GM19395 (cell line): Measurements from ENCODE around the gene GNB1L.
"Not testable (repeated sequence)": the region's sequence is repeated elsewhere in the genome, so short reads cannot be mapped to it uniquely, and the experiment has no call there.

Experiments
- ATAC-seq: cut with Tn5 transposase; IDR thresholded peaks from one replicate; pipeline ENCODE4 v1.9.1; 2021; ENCODE audit warnings: mild to moderate bottlenecking, moderate library complexity; ENCODE audit not compliant: unreplicated experiment

The GNB1L gene

DNA sequence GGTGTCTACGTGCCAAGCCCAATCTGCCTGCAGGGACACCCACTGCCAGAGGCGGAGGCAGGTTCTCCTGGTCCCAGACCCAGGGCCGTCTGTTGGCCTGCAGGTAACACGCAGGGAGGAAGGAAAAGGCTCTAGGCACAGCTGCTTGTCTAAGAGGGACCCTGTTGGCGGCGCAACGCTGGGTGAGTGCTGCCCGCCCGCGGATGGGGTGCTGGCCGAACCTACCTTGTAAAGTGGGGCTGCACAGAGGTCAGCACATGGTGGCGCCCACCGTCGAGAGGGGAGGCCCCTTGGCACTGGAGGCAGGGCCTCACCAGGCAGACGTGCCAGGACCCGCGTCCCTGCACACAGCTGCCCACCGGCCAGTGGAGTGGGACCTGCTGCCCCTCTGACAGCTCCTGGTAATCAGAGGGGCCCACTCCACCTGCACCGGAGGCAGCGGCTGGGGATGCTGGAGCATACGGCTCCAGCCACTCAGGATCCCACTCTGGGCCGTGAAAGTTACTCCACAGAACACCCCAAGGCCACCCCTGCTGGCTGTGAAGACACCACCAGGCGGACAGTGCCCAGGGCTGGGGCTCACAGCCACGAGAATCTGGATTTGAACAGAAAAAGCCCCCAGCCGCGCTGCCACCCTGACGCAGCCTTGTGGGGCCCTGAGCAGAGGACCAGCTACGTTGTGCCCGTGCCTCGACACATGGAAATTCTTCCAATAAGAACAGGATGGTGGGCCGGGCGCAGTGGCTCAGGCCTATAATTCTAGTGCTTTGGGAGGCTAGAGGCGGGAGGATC lies 70.1 kb downstream of the GNB1L start:
- ATAC-seq: no peak

DNA sequence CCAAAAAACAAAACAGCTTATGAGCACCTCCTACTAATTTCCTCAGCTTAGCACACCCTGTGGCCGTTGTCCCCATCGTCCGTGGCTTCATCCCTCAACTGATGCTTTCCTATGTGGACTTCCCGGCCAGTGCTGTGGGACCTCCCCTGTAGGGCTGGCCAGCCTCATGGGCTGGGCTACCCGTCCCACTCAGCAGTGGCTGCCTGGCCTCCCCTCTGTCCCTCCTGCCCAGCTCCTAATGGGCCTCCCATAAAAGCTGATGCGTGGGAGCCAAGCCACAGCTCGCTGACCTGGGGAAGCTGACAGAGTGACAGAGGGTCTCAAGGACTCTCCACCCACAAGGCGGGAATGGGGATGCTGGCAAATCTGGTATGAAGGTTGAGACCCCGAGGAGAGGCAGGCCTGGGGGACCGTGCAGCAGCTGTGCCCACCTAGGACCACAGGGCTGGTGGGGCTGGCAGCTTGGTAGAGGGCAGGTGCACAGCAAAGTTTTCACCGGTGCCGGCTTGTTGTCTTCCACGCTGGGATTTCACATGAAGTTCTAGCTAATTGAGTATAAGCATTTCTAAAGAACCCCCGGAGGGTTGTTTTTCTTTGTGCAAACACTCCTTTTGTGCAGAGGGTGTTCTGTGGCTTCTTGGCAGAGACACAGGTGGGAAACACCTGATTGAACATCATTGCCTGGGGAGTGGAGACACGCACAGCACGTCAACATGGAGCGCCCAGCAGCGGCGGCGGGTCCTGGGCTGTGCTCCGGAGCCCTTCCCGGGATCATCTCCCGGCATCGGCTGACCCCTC lies 70.9 kb downstream of the GNB1L start:
- ATAC-seq: no peak

DNA sequence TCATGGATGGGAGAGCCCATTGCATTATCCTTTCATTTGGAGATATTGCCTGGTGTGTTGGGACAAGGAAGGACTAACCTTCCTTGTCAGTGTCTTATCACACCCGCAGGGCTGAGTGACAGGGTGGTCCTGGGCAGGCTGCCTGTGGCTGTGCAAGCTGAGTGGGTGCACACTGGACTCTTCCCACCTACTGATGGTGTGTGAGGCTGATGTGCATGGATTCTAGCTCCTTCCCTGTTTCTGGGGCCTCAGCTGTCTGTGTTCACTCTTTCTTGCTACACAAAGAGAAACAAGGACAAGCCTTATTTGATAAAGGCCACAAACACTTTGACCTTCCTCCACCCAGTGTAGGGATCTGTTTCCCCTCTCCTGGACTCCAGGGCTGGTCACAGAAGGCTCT lies 72.1 kb downstream of the GNB1L start:
- no peak for ATAC-seq

DNA sequence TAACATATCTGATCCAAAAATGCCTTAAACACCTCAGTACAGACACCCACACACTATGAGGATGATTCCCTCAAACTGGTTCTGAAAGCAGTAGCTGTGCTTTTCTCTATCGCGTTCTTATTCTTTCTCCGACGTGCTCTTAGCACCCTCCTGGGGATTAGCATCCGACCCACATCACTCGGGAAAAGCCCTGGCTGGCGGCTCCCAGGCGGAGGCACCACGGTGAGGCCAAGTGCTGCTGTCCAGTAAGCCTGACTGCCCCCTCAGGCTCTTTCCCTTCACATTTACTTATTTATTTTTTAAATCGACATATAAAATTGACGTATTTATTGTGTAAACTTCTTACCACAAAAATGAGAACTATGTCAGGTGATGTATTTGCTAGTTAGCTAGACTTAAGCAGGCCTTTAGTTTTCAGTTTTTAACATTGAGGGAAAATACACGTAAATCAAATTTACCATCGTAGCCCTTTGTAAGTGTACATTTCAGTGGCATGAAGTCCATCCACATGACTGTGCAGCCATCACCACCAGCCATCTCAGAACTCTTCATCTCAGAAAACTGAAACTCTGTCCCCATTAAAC lies 74.9 kb downstream of the GNB1L start:
- ATAC-seq: no peak

DNA sequence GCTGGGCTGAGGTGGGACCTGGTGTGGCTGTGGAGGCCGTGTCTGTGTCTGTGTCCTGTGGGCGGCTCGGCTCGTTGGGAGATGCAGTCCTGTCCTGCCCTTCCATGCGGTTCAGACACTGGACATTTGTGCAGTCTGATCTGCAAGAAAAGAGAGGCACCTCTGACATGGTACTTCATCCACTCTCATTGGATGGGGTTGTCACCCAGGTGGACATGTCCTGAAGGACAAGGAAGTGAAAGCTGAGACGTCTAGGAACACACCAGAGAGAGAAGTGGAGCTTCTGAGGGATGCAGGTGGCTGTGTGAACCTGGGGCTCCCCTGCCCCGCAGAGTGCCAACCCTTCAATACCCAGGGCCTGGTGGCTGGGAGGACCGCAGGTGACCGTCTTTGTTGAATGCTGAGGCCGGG lies 75.7 kb downstream of the GNB1L start:
- no peak for ATAC-seq

DNA sequence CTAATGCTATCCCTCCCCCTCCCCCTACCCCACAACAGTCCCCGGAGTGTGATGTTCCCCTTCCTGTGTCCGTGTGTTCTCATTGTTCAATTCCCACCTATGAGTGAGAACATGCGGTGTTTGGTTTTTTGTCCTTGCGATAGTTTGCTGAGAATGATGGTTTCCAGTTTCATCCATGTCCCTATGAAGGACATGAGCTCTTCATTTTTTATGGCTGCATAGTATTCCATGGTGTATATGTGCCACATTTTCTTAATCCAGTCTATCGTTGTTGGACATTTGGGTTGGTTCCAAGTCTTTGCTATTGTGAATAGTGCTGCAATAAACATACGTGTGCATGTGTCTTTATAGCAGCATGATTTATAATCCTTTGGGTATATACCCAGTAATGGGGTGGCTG lies 77.5 kb downstream of the GNB1L start:
- not testable (repeated sequence) for ATAC-seq

DNA sequence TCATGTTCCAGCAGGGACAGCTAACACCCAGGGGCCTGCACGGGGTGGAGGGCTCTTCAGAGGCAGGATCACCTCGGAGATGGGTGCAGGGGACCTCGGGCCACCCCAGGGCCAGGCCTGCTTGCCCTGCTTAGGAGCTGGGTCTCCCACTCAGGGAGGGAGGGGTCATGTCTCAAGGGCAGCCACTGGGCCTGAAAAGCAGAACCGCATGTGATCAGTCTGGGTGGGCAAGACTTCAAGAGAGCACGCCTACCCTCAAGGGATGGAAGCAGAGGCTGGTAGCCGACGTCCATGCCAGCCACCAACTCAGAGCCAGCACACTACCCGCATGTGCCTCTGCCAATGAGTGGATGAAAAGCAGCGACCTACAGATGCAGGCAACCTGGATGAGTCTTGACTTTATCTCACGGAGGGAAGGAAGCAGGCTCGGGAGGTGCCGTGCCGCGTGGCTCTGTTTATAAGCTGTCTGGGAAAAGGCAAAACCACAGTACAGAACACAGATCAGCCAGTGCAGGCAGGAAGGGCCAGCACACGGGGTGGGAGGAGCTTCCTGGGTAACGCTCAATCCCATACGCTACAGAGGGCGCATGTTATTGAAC lies 78.1 kb downstream of the GNB1L start:
- ATAC-seq: no peak

DNA sequence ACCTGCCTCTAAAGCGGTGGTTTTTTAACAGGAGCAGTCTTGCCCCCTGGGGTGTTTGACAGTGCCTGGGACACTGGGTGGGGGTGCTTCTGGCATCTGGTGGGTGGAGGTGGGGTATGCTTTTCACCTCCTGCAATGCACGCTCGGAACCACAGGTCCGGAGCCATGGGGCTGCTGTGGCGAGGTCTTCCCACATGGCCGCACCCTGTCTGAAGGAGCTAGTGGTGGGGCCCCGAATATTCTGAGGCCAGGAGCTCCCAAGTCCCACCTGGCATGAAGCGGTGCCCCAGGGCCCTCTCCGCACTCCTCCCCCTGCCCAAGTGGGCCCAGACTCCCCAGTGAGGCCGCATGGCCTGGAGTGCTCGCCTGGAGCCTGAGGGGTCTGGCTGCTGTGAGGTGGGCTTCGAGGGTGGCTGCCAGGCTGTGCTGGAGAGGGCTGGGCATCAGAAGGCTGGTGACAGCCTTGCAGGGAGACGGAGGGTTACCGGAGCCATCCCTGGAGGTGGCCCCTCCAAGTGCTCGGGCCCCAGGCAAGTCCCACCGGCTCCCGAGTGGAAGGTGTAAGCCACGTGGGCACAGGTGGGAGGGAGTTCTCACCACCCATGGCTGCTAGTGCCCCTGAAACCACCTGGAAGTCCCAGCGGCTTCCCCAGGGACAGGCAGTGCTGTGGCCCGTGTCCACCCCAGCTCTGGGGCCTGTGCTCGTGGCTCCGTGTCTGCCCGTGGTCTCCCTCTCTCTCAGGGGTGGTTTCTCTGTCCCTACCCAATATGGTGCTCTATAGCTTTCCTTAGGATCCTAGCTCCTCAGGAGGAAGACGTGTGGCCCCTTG lies 79.0 kb downstream of the GNB1L start:
- ATAC-seq: no peak

DNA sequence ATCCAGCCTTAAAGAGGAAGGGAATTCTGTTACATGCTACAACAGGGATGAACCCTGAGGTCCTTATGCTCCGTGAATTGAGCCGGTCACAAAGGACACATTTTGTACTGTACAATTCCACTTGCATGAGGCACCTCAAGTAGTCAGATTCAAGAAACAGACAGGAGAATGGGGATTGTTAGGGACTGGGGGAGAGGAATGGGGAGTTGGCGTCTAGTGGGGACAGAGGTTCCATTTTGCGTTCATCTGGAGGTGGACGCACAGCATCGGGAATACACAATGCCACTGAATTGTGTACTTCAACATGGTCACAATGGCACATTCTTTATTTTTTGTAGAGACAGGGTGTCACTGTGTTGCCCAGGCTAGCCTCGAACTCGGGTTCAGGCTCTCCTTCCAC lies 80.0 kb downstream of the GNB1L start:
- no peak for ATAC-seq

DNA sequence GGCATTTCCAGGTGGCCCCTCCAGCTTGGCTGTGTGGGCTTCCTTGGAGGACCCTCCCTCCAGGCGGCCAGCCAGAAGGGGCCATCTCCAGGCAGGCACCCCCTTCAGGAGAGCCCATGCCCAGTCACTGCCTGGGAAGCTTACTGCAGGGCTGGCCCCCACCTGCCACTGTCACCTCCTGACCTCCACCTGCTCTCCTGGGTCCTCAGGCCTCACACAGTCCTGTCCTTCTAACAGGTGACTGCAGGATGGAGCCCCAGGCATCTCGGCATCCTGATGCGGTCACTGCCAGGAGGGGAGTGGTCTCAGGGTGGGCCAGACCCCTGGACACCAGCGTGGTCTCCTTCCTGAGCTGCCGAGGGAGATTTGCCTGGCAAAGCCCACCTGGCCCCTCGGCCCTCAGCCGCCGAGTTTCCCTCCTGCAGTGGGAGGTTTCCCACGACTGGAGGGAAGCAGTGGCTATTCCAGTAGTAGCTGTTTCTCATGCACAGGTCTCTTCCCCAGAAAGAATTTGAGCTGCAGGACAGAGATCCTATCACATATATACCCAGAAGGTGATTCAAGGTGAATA lies 81.1 kb downstream of the GNB1L start:
- no peak for ATAC-seq

DNA sequence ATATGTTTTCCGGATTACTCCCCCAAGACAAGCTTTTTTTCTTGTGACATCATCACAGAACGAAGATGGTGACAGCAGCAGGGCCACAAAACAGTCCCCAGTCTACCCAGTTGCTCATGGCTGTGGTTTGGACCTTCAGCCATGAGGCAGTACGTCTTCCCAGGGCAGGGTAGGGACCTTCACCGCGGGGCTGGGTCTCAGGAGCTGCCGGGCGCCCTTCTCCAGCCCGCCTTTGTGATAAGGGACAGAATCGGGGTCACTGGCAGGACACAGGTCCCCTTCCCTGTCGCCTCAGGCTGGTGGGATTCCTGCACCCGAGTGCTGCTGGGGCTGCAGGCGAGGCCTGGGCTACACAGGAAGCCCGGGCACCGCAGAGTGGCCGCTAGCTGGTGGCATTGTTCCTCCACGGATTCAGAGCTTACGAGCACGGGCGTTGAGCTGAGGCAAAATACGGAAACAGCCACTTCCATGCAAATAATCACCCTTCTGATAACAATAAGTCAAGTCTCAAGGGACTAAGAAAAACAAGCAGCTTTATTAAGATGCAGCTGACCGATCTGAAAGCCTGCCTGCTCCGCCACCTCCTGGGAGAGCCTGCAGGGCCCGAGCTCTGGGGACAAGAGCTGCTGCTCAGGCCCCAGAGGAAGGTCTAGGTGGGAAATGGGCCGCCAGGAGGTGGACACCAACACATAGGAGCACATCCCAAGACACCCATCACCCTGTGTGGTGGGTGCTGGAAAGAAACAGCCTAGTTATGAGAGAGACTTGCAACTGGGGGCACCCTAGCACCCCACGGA lies 81.8 kb downstream of the GNB1L start:
- ATAC-seq: no peak

DNA sequence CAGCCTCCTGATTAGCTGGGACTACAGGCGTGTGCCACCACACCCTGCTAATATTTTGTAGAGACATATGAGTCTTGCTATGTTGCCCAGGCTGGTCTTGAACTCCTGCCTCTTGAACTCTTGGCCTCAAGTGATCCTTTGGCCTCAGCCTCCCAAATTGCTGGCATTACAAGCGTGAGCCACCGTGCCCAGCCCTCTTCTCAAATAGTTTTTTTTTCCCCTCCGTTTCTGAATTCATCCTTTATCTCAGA lies 82.3 kb downstream of the GNB1L start:
- ATAC-seq: no peak

DNA sequence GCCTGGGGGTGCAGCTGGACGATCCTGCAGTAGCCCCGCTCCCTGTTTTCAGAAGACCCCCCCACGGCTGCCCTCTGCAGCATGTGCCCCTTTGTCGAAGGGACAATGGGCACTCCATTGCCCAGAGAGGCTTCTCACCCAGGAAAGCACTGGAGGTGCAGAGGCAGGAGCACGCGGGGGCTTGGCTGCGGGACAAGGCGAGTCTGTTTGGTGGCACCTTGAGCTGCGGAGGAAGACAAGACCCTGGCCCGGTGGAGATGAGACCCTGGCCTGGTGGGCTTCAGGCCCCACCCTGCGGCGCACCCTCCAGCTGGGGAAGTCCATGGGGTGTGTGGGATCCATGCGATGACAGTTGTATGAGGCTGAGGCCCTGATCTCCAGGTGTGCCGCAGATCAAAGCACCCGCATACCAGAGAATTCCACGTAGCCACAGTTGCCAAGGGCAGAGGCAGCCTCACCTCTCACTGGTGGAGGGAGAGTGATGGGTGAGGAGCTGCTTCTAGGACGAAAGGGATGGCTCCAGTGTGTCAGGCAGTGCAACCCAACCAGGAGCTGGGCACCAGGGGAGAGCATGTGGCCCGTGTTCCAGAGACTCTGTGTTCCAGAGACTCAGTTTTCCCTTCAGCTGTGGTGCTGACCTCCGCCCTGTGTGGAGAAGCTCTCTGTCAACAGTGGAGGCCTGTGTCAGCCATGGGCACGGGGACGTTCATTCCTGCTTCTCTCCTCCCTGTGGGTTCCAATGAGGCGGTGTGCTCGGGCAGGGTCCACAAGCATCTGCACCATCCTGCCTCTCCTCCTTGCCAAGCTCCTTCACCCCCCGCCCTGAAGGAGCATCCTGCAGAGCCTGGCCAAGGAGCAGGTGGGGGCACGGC lies 84.1 kb downstream of the GNB1L start:
- no peak for ATAC-seq

DNA sequence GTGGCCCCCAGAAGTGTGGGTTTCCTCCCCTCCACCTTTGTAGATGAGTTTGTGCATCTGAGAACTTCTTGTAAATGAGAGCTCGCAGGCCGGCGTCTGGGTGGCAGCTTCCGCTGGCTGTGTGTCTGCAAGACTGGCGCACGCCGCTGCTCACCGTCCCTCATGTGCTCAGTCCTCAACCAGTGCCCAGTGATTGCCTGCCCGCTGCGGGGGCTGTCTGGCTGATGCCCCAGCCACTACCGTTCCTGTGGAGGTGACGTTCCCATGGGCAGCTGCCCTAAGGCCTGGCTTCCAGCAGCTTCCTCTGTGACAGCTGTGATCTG lies 85.3 kb downstream of the GNB1L start:
- ATAC-seq: no peak

DNA sequence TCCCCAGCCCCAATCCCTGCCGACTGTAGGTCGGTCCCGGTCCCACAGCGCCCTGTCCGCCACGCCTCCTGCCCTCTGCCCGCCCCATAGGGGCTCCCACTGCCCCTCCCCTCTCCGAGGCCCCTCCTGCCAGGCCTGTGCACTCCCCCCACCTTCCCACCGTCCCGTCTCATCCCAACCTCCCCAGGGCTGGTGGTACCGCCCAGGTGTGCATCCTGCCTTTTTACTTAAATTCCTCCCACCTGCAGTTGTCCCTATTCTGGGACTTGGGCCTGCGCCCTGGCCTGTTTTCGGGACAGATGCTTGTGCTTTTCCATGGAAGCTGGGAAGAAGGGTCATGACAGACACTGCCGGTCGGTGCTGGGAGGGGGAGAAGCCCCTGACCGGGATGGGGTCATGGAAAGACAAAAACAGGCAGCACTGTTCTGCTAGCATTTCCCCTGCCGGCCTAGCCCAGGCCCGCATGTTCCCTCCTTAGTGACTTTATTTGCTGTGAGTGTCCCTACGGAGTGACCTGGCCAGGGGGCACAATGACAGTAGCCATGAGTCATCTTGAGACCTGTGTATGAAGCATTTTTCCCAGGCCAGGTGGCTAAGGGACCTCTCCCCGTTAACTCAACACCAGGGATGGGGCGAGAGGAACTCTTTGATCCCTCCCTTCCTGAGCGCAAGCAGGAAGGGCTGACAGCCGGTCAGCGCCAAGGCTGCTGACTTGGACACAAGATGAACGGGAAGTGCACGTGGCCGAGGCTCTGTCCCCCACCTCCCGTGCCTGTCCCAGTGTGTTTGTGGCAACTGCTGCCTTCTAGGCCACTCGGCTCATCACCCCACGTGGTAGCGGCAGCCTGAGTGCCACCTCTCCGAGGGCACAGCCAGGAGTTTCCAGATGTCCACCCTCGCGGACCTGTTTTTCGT lies 87.0 kb downstream of the GNB1L start:
- ATAC-seq: no peak

DNA sequence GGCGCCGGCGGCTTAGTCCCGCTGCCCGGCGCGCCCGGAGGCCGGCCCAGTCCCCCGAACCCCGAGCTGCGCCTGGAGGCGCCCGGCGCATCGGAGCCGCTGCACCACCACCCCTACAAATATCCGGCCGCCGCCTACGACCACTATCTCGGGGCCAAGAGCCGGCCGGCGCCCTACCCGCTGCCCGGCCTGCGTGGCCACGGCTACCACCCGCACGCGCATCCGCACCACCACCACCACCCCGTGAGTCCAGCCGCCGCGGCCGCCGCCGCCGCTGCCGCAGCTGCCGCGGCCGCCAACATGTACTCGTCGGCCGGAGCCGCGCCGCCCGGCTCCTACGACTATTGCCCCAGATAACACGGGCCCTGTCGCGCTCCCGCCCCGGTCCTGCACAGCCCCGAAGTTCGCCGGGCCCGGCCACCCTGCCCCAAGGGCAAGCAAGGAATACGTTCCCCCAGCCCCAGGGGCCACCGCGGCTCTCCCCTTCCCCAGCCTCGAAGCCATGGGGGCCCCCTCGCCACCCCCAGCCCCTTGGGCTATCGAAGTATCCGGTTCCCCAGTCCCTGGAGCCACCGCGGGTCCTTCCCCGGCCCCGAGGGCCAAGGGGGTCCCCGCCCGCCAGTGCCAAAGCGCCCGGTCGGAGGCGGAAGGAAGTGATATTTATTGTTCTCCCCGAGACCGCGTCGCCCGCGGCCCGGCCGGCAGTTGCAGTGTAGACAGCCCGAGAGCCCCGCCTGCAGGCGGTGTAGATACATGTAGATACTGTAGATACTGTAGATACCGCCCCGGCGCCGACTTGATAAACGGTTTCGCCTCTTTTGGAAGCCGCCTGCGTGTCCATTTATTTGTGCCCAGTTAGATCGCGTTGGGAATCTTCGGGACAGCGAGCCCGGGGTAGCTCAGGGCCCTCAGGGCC lies 87.9 kb downstream of the GNB1L start:
- ATAC-seq: no peak

DNA sequence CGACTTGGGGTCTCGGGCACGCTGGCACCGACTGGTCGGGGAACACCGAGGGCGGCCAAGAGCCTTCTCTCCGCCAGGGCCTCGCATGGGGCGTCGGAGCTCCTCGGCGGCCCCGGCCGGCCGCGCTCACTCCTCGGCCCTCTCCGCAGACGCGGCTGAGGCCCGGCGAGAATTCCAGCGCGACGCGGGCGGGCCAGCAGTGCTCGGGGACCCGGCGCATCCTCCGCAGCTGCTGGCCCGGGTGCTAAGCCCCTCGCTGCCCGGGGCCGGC lies 88.5 kb downstream of the GNB1L start:
- no peak for ATAC-seq
